GM23338 (cell line): ENCODE data around the gene FRY. TPM values are rescaled to one million over a fixed set of nuclear protein-coding genes. Genes with fewer than 3 reads are reported as not detected.

Experiments used
- ATAC-seq: fragments of 200-7000 bp; cut with Tn5 transposase; 3 replicates; pipeline ENCODE4 v1.9.1; 2020
- DNase-seq: peaks from one replicate; pipeline ENCODE4 v3.0.0-alpha.2; 2015; ENCODE audit warnings: low spot score
- H2AFZ ChIP-seq: fragments of 200-600 bp; sonication (generic); 2 replicates; pipeline ENCODE4 v1.8.0; 2016; ENCODE audit warnings: antibody characterized with exemption, mild to moderate bottlenecking, moderate library complexity
- H3F3A ChIP-seq: fragments of 200-600 bp; sonication (generic); replicated peaks from 2 replicates; pipeline ENCODE4 v1.8.0; 2017; ENCODE audit warnings: antibody characterized with exemption, mixed run types, low read depth
- H3K27ac ChIP-seq: fragments of 200-600 bp; sonication (generic); 2 replicates; pipeline ENCODE4 v1.6.1; 2016; ENCODE audit warnings: low read depth
- H3K27me3 ChIP-seq: fragments of 200-600 bp; sonication (generic); 2 replicates; pipeline ENCODE4 v1.8.0; 2016; ENCODE audit warnings: mild to moderate bottlenecking, mixed run types, moderate library complexity; ENCODE audit not compliant: insufficient read depth
- H3K36me3 ChIP-seq: fragments of 200-600 bp; sonication (generic); 2 replicates; pipeline ENCODE4 v1.8.0; 2016; ENCODE audit warnings: mild to moderate bottlenecking; ENCODE audit not compliant: insufficient read depth
- H3K4me1 ChIP-seq: fragments of 200-600 bp; sonication (generic); 2 replicates; pipeline ENCODE4 v1.8.0; 2016; ENCODE audit warnings: mild to moderate bottlenecking, moderate library complexity; ENCODE audit not compliant: insufficient read depth
- H3K4me2 ChIP-seq: fragments of 200-600 bp; sonication (generic); 2 replicates; pipeline ENCODE4 v1.7.1; 2017; ENCODE audit warnings: mixed run types
- H3K4me3 ChIP-seq: fragments of 200-600 bp; sonication (generic); 2 replicates; pipeline ENCODE4 v1.6.1; 2016; ENCODE audit warnings: mixed run types
- H3K79me2 ChIP-seq: fragments of 200-600 bp; sonication (generic); replicated peaks from 2 replicates; pipeline ENCODE4 v1.8.0; 2017; ENCODE audit warnings: mild to moderate bottlenecking; ENCODE audit not compliant: insufficient read depth
- H3K9me2 ChIP-seq: fragments of 200-600 bp; sonication (generic); 2 replicates; pipeline ENCODE4 v1.8.0; 2017; ENCODE audit not compliant: insufficient read depth
- H4K20me1 ChIP-seq: fragments of 200-600 bp; sonication (generic); replicated peaks from 2 replicates; pipeline ENCODE4 v1.8.0; 2017; ENCODE audit warnings: mild to moderate bottlenecking; ENCODE audit not compliant: insufficient read depth
- H3K27ac Mint-ChIP-seq: 2 replicates; pipeline ENCODE4 v1.8.0; 2020; ENCODE audit warnings: inconsistent platforms, mild to moderate bottlenecking, moderate library complexity, mixed read lengths
- H3K27me3 Mint-ChIP-seq: 3 replicates; pipeline ENCODE4 v1.8.0; 2022; ENCODE audit warnings: low read depth, mild to moderate bottlenecking, moderate library complexity, mixed read lengths, inconsistent platforms; ENCODE audit not compliant: insufficient read depth, poor library complexity
- H3K36me3 Mint-ChIP-seq: 3 replicates; pipeline ENCODE4 v1.8.0; 2021; ENCODE audit warnings: low read depth, mild to moderate bottlenecking, inconsistent platforms, moderate library complexity, mixed read lengths
- H3K4me1 Mint-ChIP-seq: 3 replicates; pipeline ENCODE4 v1.8.0; 2020; ENCODE audit warnings: mild to moderate bottlenecking, inconsistent platforms, mixed read lengths
- H3K4me3 Mint-ChIP-seq: 3 replicates; pipeline ENCODE4 v1.8.0; 2021; ENCODE audit warnings: moderate library complexity, mild to moderate bottlenecking, inconsistent platforms, mixed read lengths
- H3K9me3 Mint-ChIP-seq: 3 replicates; pipeline ENCODE4 v1.8.0; 2020; ENCODE audit warnings: moderate library complexity, mild to moderate bottlenecking, inconsistent platforms, mixed read lengths
- CREB1 ChIP-seq: fragments of 250-450 bp; sonication (Bioruptor Pico); IDR thresholded peaks from 2 replicates; pipeline ENCODE4 v1.5.0; 2020; ENCODE audit warnings: low read depth, mild to moderate bottlenecking, moderate library complexity
- EZH2 ChIP-seq: fragments of 200-600 bp; sonication (generic); IDR thresholded peaks from one replicate; pipeline ENCODE4 v1.8.0; 2017; ENCODE audit warnings: antibody characterized with exemption, mild to moderate bottlenecking, low read depth; ENCODE audit not compliant: unreplicated experiment
- EZH2phosphoT487 ChIP-seq: fragments of 200-600 bp; sonication (generic); IDR thresholded peaks from one replicate; pipeline ENCODE4 v1.8.1; 2018; ENCODE audit warnings: antibody characterized with exemption; ENCODE audit not compliant: unreplicated experiment
- JUNB ChIP-seq: IDR thresholded peaks from one replicate; pipeline ENCODE4 v1.6.1; 2016; ENCODE audit warnings: antibody characterized with exemption; ENCODE audit not compliant: unreplicated experiment
- NANOG ChIP-seq: IDR thresholded peaks from 2 replicates; pipeline ENCODE4 v1.6.1; 2016; ENCODE audit warnings: antibody characterized with exemption, borderline replicate concordance
- POLR2AphosphoS5 ChIP-seq: IDR thresholded peaks from 2 replicates; pipeline ENCODE4 v1.6.1; 2016; ENCODE audit warnings: antibody characterized with exemption, low read depth
- STAT1 ChIP-seq: IDR thresholded peaks from one replicate; pipeline ENCODE4 v1.6.1; 2016; ENCODE audit warnings: antibody characterized with exemption; ENCODE audit not compliant: unreplicated experiment
- ZNF114 ChIP-seq: fragments of 250-450 bp; sonication (Bioruptor Pico); IDR thresholded peaks from 2 replicates; pipeline ENCODE4 v1.5.0; 2020; ENCODE audit warnings: mild to moderate bottlenecking, moderate library complexity
- ZNF331 ChIP-seq: fragments of 250-450 bp; sonication (Bioruptor Pico); IDR thresholded peaks from 2 replicates; pipeline ENCODE4 v1.5.0; 2020; ENCODE audit warnings: low read depth, mild to moderate bottlenecking, moderate library complexity
- polyA plus RNA-seq: library from polyadenylated mRNA; unstranded; fragments of >200 nt; fragmentation: Nextera tagmentation; extraction: Ambion mirVana; gene quantifications from 2 replicates; pipeline ENCODE4 v1.2.1, GENCODE V29; 2016
- total RNA-seq: library from RNA; depleted of rRNA; stranded (reverse); fragments of >200 nt; shearing (Covaris generic); gene quantifications from 2 replicates; pipeline ENCODE4 v1.2.3, GENCODE V29; 2014
- TF ChIP-seq, protein P1 (sequence below): IDR thresholded peaks from one replicate; pipeline ENCODE4 v1.6.1; 2018; ENCODE audit warnings: antibody characterized with exemption; ENCODE audit not compliant: unreplicated experiment
- TF ChIP-seq, protein P2 (sequence below): fragments of 250-450 bp; sonication (Bioruptor Pico); IDR thresholded peaks from 2 replicates; pipeline ENCODE4 v1.5.0; 2020; ENCODE audit warnings: mild to moderate bottlenecking, moderate library complexity
- TF ChIP-seq, protein P3 (sequence below), 2 experiments: fragments of 200-600 bp in 1 of 2; sonication (generic) in 1 of 2; conservative IDR thresholded peaks; 2 replicates each; pipeline versions ENCODE4 v1.5.1 to v1.6.1; 2016 to 2017; ENCODE audit warnings: antibody characterized with exemption in 2 of 2, low read depth in 2 of 2, mild to moderate bottlenecking in 2 of 2, moderate library complexity in 1 of 2
- TF ChIP-seq, protein P4 (sequence below): IDR thresholded peaks from 2 replicates; pipeline ENCODE4 v1.6.1; 2016; ENCODE audit warnings: antibody characterized with exemption

FRY gene
- total and polyA plus RNA-seq, 2 experiments from 2014 or later: 2.4 to 10.1 TPM

DNA sequence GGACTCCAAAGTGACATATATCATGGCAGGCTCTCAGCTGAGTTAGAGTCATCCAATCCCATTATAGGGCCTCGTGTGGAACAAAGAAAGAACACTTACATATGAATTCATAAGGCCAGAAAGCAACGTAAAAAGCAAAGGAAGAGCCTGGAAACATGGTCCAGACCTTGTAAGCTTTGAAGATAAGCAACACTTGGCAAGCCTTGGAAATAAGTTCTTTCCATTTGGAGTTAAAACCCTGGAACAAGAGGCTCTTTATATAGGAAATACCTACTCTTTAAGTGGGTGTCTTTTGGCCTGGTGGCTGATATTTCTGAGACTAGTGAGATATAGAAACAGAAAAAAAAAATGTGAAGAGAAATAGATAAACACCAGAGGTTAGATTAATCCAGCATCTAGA lies 234.2 kb downstream of the FRY start (continued):
- TF ChIP-seq CREB1 (CRISPR knock-in tag): no peak
- no peak for TF ChIP-seq POLR2AphosphoS5
- no peak for TF ChIP-seq ZNF331 (CRISPR knock-in tag)

DNA sequence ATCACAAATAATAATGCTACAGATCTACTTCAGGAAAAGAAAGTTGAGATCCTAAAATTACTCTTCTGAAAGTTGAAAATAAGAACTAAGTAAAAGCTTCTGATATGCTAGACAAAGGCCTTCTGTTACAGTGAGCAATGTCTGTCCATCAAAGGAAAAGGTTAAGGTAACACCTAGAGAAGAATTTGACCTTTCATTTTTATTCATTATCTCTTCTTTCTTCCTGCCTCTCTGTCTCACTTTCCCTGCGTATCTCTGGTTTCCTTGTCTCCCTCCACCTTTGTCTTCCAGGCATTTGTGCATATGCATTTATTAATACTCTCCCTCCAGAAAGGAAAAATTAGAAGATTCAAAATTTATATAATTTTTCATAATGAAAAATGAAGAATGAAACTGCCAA lies 234.6 kb downstream of the FRY start:
- Histone ChIP-seq H3K79me2 (no peaks in the 10 kb centered on the region), H3K27ac (no peak overlapping the region), H3K36me3 (no peaks in the 10 kb centered on the region), H4K20me1 (no peaks in the 10 kb centered on the region), H3K4me3 (no peak overlapping the region), H2AFZ (no peak overlapping the region), H3F3A (no peaks in the 10 kb centered on the region), H3K4me2 (no peak overlapping the region), H3K27me3 (no peaks in the 10 kb centered on the region), H3K4me1 (no peaks in the 10 kb centered on the region), H3K9me2 (no peaks in the 10 kb centered on the region)
- TF ChIP-seq, protein P1, sequence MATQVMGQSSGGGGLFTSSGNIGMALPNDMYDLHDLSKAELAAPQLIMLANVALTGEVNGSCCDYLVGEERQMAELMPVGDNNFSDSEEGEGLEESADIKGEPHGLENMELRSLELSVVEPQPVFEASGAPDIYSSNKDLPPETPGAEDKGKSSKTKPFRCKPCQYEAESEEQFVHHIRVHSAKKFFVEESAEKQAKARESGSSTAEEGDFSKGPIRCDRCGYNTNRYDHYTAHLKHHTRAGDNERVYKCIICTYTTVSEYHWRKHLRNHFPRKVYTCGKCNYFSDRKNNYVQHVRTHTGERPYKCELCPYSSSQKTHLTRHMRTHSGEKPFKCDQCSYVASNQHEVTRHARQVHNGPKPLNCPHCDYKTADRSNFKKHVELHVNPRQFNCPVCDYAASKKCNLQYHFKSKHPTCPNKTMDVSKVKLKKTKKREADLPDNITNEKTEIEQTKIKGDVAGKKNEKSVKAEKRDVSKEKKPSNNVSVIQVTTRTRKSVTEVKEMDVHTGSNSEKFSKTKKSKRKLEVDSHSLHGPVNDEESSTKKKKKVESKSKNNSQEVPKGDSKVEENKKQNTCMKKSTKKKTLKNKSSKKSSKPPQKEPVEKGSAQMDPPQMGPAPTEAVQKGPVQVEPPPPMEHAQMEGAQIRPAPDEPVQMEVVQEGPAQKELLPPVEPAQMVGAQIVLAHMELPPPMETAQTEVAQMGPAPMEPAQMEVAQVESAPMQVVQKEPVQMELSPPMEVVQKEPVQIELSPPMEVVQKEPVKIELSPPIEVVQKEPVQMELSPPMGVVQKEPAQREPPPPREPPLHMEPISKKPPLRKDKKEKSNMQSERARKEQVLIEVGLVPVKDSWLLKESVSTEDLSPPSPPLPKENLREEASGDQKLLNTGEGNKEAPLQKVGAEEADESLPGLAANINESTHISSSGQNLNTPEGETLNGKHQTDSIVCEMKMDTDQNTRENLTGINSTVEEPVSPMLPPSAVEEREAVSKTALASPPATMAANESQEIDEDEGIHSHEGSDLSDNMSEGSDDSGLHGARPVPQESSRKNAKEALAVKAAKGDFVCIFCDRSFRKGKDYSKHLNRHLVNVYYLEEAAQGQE: no peak
- TF ChIP-seq NANOG: no peak
- TF ChIP-seq EZH2phosphoT487: no peak
- TF ChIP-seq, protein P2, sequence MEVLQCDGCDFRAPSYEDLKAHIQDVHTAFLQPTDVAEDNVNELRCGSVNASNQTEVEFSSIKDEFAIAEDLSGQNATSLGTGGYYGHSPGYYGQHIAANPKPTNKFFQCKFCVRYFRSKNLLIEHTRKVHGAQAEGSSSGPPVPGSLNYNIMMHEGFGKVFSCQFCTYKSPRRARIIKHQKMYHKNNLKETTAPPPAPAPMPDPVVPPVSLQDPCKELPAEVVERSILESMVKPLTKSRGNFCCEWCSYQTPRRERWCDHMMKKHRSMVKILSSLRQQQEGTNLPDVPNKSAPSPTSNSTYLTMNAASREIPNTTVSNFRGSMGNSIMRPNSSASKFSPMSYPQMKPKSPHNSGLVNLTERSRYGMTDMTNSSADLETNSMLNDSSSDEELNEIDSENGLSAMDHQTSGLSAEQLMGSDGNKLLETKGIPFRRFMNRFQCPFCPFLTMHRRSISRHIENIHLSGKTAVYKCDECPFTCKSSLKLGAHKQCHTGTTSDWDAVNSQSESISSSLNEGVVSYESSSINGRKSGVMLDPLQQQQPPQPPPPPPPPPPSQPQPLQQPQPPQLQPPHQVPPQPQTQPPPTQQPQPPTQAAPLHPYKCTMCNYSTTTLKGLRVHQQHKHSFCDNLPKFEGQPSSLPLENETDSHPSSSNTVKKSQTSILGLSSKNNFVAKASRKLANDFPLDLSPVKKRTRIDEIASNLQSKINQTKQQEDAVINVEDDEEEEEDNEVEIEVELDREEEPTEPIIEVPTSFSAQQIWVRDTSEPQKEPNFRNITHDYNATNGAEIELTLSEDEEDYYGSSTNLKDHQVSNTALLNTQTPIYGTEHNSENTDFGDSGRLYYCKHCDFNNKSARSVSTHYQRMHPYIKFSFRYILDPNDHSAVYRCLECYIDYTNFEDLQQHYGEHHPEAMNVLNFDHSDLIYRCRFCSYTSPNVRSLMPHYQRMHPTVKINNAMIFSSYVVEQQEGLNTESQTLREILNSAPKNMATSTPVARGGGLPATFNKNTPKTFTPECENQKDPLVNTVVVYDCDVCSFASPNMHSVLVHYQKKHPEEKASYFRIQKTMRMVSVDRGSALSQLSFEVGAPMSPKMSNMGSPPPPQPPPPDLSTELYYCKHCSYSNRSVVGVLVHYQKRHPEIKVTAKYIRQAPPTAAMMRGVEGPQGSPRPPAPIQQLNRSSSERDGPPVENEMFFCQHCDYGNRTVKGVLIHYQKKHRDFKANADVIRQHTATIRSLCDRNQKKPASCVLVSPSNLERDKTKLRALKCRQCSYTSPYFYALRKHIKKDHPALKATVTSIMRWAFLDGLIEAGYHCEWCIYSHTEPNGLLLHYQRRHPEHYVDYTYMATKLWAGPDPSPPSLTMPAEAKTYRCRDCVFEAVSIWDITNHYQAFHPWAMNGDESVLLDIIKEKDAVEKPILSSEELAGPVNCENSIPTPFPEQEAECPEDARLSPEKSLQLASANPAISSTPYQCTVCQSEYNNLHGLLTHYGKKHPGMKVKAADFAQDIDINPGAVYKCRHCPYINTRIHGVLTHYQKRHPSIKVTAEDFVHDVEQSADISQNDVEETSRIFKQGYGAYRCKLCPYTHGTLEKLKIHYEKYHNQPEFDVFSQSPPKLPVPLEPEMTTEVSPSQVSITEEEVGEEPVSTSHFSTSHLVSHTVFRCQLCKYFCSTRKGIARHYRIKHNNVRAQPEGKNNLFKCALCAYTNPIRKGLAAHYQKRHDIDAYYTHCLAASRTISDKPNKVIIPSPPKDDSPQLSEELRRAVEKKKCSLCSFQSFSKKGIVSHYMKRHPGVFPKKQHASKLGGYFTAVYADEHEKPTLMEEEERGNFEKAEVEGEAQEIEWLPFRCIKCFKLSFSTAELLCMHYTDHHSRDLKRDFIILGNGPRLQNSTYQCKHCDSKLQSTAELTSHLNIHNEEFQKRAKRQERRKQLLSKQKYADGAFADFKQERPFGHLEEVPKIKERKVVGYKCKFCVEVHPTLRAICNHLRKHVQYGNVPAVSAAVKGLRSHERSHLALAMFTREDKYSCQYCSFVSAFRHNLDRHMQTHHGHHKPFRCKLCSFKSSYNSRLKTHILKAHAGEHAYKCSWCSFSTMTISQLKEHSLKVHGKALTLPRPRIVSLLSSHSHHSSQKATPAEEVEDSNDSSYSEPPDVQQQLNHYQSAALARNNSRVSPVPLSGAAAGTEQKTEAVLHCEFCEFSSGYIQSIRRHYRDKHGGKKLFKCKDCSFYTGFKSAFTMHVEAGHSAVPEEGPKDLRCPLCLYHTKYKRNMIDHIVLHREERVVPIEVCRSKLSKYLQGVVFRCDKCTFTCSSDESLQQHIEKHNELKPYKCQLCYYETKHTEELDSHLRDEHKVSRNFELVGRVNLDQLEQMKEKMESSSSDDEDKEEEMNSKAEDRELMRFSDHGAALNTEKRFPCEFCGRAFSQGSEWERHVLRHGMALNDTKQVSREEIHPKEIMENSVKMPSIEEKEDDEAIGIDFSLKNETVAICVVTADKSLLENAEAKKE (CRISPR knock-in tag): no peak
- no peak for TF ChIP-seq CREB1 (CRISPR knock-in tag)
- TF ChIP-seq ZNF331 (CRISPR knock-in tag): no peak
- no peak for TF ChIP-seq EZH2
- no peak for TF ChIP-seq JUNB
- TF ChIP-seq, protein P3, sequence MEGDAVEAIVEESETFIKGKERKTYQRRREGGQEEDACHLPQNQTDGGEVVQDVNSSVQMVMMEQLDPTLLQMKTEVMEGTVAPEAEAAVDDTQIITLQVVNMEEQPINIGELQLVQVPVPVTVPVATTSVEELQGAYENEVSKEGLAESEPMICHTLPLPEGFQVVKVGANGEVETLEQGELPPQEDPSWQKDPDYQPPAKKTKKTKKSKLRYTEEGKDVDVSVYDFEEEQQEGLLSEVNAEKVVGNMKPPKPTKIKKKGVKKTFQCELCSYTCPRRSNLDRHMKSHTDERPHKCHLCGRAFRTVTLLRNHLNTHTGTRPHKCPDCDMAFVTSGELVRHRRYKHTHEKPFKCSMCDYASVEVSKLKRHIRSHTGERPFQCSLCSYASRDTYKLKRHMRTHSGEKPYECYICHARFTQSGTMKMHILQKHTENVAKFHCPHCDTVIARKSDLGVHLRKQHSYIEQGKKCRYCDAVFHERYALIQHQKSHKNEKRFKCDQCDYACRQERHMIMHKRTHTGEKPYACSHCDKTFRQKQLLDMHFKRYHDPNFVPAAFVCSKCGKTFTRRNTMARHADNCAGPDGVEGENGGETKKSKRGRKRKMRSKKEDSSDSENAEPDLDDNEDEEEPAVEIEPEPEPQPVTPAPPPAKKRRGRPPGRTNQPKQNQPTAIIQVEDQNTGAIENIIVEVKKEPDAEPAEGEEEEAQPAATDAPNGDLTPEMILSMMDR (conservative IDR thresholded peaks at IDR 0.05; ENCODE audit: low read depth in 2 of 2): no peak
- TF ChIP-seq STAT1: no peak
- TF ChIP-seq POLR2AphosphoS5: no peak
- TF ChIP-seq ZNF114 (CRISPR knock-in tag): no peak
- TF ChIP-seq, protein P4, sequence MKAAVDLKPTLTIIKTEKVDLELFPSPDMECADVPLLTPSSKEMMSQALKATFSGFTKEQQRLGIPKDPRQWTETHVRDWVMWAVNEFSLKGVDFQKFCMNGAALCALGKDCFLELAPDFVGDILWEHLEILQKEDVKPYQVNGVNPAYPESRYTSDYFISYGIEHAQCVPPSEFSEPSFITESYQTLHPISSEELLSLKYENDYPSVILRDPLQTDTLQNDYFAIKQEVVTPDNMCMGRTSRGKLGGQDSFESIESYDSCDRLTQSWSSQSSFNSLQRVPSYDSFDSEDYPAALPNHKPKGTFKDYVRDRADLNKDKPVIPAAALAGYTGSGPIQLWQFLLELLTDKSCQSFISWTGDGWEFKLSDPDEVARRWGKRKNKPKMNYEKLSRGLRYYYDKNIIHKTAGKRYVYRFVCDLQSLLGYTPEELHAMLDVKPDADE: no peak
- no peak overlapping the region for H3K4me3 Mint-ChIP-seq
- no peak overlapping the region for H3K27ac Mint-ChIP-seq
- H3K27me3 Mint-ChIP-seq: no peaks in the 10 kb centered on the region
- DNase-seq (no peak), ATAC-seq (no peak)
- H3K9me3 Mint-ChIP-seq: no peaks in the 10 kb centered on the region
- 0 out of 3 replicates have a peak, but pooled peaks cover 2% of the 10 kb centered on the region for H3K4me1 Mint-ChIP-seq
- no peaks in the 10 kb centered on the region for H3K36me3 Mint-ChIP-seq
